Activated CD8-positive, alpha-beta memory T cell treated with anti-CD3 and anti-CD28 coated beads for 1 hour (primary cell): Measurements from ENCODE around the gene SIK1.
"Not testable (repeated sequence)": the region's sequence is repeated elsewhere in the genome, so short reads cannot be mapped to it uniquely, and the experiment has no call there.

Experiments used
- DNase-seq, 2 donors: peaks; one replicate each; pipeline ENCODE4 v3.0.0-alpha.2; 2020; ENCODE audit warnings: low read depth in 1 of 2; ENCODE audit errors: extremely low read depth in 1 of 2

The SIK1 gene

DNA sequence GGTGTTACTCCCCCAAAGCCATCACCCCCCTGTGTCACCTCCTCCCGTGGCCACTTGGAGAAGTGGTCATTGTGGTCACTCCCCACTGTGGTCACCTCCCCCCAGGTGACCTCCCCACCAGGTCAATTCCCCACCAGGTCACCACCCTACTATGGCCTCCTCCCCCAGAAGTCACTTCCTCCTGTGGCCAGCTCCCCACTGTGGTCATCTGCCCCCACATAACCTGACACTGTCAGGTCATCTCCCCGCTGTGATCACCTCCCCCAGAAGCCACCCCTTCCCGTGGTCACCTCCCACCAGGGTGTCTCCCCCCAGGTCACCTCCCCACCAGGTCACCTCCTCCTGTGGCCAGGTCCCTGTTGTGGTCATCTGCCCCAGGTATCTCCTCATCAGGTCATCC lies 28.9 kb downstream of the SIK1 start:
- DNase-seq: not testable (repeated sequence)

- DNase-seq: not testable (repeated sequence)
Measured at GRCh38 chr21:43397439-43397808, 29.5 kb downstream of the SIK1 start.

GRCh38 chr21:43396788-43397438 lies 30.0 kb downstream of the SIK1 start:
- DNase-seq: not testable (repeated sequence)

GRCh38 chr21:43383351-43383750 lies 43.6 kb downstream of the SIK1 start:
- DNase-seq: not testable (repeated sequence)

DNA sequence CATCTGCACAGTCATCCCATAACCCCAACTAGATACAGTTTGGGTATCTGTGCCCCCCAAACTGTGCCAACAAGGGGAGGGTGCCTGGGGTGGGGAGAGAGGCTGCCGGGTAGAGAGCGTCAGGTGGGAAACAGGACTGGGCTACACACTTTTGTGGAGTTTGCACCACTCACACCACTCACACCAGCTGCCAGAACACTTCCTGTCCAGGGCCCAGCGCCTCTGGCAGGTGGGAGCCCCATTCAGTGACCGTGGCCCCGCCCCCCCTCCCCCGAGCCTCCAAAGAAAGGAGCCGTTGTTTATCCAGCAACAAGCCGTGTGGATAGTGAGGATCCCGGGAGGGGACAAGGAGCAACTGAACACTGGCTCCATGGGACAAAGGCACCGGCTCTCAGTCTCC lies 44.0 kb downstream of the SIK1 start:
- not testable (repeated sequence) for DNase-seq

DNA sequence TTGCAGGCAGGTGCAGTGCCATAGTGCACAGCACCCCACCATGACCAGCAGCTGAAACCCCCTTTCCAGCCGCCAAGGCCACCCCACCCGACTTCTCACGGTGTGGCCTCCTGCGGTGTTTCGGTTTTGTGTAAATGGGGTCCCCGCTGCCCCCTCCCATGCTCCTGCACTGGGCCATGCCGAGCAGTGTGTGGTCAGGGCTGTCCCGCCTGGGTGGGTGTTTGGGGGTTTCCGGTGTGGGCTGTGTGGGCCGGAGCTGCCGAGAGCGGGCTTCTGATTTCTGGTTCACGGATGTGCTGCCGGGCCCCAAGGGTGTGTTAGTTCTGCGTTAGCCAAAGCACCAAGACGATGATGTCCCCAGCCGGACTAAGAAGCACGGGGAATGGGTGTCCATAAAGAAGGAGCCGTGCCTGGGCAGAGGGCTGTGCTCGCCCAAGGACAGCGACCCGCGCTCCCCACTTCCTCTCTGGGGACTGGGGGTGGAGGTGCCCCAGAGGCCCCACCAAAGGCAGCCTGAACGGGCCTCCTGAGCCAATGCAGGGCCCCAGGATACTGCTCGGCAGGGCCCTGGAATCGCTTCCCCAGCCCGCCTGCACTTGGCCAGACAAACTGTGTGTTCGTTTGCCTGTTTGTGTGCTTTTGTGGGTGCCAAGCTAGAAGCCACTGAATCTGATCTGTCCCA lies 45.9 kb downstream of the SIK1 start:
- not testable (repeated sequence) for DNase-seq

DNA sequence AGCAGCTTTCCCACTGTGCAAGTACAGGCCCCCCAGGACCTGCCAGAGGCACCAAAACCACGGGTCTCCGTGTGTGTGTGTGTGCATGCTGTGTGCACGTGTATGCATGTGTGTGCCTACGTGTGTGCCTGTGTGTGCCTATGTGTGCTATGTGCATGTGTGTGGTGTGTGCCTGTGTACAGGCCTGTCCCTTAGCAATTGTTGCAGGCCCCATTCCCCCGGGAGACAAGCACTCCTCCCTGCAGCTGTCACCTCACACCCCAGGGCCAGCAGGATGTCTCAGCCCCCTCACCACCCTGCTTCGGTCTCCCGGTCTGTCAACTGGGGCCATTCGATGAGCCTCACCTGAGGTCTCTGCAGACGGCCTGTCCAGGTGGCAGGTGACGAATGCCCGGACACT lies 46.6 kb downstream of the SIK1 start:
- DNase-seq: not testable (repeated sequence)

DNA sequence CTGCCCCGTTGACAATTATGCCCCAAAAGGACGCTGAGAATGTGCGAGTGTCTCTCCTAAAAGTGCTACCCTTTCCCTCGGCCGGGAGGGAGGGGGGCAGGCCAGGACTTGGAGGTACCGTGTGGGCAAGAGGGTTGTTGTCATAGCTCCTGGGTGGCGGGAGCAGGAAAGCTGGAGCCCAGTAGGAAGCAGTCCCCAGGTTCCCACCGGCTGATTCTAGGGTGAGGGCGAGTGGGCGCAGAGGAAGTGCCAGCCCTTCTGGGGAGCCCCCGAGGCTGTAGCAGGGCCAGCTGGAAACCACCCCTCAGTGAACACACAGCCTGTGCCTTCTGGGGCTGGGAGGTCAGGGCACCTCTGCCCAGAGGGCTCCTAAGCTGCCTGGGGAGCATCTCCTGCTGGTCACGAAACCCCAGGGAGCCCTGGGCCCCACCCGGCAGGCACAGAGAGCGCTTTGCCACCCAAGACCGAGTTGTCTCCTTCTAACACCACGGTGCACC lies 47.3 kb downstream of the SIK1 start:
- not testable (repeated sequence) for DNase-seq

DNA sequence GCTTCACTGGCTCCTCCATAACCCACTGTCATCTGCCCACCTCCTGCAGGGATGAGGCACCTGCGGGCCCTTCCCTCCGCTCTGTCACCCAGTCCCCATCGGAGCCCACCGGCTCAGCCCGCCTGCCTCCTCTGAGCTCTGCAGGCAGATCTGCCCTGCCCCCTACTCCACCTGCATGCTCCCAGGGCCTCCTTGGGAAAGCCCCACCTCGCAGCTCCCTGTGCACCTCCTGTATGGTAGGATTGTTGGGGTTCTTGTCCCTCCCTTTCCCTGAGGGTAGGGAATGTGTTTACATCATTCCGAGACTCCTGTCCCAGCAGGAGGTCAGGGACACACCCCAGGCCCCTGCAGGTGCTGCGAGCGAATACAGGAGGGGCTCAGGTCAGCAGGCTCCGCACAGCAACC lies 50.5 kb downstream of the SIK1 start:
- no peak for DNase-seq

DNA sequence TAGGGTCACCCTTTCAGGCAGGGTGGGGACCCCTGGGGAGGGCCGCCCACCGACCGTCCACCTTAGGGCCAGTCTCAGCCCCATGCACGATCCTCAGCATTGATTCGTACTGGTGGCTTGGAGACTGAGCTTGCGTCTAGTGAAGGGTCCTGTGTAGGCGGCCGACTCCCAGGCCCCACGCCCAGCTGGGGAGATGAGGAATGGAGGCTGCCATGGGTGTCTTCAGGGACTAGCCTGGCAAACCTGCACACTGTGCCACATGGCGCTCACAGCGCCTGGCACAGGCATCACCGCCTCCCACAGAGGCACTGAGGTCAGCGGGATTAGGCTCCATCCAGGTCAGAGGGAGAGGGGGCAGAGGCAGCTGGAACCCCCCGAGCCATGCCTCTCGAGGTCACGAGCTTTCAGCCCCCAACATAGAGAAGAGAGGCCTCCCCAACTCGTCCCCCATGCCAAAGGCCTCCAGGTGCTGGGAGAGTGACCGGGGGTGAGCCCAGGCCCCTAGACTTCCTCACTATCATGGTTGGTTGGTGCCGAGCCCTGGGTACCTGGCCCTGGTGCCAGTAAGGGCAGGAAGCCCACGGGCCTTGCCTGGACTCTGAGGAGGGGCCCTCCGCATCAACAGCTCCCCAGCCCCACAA lies 51.0 kb downstream of the SIK1 start:
- DNase-seq: no peak

GRCh38 chr21:43375006-43375836 lies 51.7 kb downstream of the SIK1 start:
- no peak for DNase-seq

GRCh38 chr21:43374228-43374885 lies 52.6 kb downstream of the SIK1 start:
- no peak for DNase-seq

DNA sequence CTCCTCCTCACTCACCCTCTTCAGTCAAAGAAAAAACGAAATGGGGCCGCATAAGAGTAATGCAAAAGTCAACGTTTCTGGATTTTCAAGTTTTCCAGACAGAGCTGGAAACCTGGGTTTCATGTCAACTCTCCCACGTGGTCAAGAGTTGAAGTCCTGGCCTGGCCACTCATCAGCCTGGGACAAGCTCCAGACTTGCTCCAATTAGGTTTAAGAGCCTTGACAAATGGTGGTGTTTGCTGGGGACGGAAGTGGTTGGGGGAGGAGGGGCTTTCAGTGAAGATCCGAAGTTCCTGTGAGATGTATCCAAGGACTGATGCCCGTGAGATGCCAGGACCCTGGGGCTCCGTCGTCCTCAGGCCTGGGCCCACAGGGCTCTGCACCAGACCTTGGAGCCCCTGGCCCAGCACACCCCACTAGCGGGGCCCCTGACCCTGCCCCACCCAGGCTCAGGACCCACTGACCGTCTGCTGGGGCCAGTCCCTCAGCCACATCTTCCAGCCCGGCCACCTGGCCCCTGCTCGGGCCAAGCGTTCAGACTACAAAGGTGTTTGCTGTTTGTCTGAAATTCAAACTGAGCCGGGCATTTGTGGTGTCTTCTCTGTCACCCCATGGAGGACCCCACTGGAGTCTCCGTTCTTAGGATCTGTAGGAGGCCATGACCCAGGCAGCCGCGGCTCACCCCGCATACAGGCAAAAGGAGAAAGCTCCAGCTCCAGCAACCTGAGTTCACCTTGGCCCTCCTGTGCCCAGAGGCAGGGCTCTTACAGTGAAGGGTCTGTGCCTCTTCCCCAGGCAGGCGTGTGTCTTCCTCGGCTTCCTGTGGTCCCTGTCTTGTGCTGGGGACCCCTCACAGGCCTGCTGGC lies 53.3 kb downstream of the SIK1 start:
- DNase-seq: no peak

DNA sequence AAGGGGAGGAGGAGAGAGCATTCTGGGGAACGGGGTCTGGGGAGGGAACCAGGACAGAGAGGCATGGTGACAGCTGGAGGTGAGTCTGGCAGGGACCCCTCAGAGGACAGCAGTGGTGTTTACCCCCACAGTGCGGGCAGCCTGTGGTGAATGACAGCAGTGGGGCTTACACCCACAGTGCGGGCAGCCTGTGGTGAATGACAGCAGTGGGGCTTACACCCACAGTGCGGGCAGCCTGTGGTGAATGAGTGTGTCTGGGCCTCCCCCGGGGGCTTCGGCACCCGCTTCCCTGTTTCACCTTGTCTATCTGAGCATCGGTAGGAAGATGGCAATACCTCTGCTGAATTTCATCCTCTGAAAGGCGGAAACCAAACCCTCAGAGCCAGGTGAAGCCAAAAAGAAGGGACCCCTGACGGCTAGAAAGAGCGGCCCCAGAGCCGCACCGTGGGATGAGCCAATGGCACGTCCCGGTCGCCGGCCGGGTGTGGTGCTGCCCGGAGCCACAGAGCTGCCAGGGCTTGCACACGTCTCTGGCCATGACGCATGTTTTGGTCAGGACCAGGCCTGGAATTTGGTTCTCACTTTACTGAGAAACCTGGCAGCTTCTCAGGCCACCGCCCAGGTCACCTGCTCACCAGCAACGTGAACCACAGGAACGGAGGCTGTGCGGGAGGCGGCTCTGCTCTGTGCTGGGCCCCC lies 54.1 kb downstream of the SIK1 start:
- no peak for DNase-seq

DNA sequence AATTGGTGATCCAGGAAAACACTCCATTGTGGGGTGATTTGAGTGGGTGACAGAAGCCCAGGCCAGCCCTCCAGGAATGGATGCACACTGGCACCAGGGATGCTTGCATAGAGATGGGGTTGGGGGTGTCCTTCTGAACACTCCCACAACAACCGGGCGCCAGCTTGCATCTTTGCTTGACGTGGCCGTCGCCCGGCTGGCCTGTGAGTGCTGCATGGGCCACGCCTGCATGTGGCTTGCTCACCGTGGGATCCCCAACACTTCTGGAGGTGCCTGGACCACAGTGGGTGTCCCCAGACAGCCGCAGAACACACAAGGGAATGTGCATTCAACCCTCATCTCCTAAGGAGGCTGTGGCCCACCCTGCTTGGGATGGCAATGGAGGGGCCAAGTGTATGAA lies 55.1 kb downstream of the SIK1 start:
- no peak for DNase-seq

DNA sequence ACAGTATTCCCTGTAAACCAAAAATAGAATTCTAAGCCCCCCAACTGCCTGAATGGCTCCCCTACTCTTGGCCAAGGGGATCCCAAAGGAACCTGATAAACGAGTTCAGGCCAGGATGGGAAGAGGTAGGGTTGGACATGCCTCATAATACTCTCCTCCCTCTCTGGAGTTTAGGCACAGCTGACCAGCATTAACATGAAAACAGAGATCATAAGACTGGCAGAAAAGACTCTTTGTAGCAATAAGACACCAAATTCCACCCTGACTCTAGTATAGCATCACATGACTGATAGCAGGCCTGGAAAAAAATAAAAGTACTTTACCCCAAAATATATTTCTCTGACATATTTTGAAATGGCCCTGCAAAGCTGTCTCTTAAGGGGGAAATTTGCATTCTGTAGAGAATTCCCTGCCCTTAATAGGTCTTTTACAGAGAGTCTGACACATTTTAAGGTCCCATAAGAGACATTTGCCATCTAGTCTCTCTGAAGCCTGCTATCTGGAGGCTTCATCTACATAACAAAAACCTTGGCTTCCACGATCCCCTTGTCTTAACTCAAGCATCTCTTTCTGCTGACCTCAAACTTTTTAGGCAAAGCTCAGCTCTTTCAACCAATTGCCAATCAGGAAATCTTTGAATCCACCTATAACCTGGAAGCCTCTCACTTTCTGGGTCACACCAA lies 55.9 kb downstream of the SIK1 start:
- DNase-seq: no peak

- DNase-seq: no peak
Measured at GRCh38 chr21:43370091-43370658, 56.8 kb downstream of the SIK1 start.

DNA sequence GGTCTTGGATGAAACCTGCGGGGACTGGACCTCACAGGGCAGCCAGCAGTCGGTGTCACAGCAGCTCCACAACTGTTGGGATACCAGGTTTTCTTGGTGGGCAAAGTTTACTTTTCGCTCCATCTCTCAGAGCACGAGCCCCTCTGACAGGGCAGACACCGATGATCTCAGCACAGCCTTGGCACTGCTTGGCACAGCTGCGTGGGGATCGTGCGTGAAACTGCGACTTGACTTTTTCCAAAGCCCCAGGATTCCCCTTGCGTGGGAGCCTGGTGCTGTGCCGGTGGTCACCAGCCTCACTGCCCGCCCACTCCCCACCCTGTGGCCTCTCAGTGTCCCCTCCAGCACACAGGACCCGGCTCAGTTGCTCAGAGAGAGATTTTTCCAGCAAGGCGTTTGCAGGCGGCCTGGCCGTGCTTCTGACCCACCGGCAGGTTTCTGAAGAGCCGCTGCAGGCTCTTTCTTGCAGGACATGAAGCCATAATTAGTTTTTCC lies 57.3 kb downstream of the SIK1 start:
- DNase-seq: no peak
